ENCODE results near the gene FEV.

GRCh38 chr2:219027511-219028055 lies 42.6 kb upstream of the FEV start:
- TF ChIP-seq MAX (IDR thresholded peaks at IDR 0.05) (no peak), NFE2L2 (conservative IDR thresholded peaks at IDR 0.05; ENCODE audit: low read length) (no peak), USF2 (IDR thresholded peaks at IDR 0.05) (no peak), CEBPB (IDR thresholded peaks at IDR 0.05) (no peak), RARB (CRISPR knock-in tag; IDR thresholded peaks at IDR 0.05) (no peak), RCOR1 (IDR thresholded peaks at IDR 0.05; ENCODE audit: low read depth, low read length) (no peak), RFX5 (IDR thresholded peaks at IDR 0.05) (no peak), MYC (IDR thresholded peaks at IDR 0.05; ENCODE audit: borderline replicate concordance, low read length) (no peak), ESRRA (IDR thresholded peaks at IDR 0.05; ENCODE audit: borderline replicate concordance, low read length) (no peak), MAZ (IDR thresholded peaks at IDR 0.05; ENCODE audit: borderline replicate concordance, low read depth, low read length) (no peak)

Data from A549 (cell line).